Left ventricle myocardium superior (tissue), 1 donor: Measurements from ENCODE around the gene C1QTNF6. TPM values are rescaled to one million over a fixed set of nuclear protein-coding genes. Genes with fewer than 3 reads are reported as not detected.

Experiments used
- ATAC-seq: fragments of 200-7000 bp; cut with Tn5 transposase; one replicate; pipeline ENCODE4 v1.9.1; 2020; ENCODE audit warnings: mild to moderate bottlenecking, moderate library complexity
- DNase-seq: peaks from one replicate; pipeline ENCODE4 v3.0.0-alpha.2; 2020
- intact Hi-C: fragments of 100-400 bp; cut with micrococcal nuclease; formaldehyde crosslinking; loops from one replicate; pipeline ENCODE4 v1.11.0; 2022
- total RNA-seq: library from RNA; stranded (reverse); fragmentation: NEBNext Ultra II Directional; extraction: Animal tissue kit (Norgen Biotek cat#: 25700); gene quantifications from one replicate; pipeline ENCODE4 v1.2.1, GENCODE V29; 2021
- donor health status: DM: no; HTN: yes; CAD: no; lungs with severe emphysema.

Gene C1QTNF6
- total RNA-seq, 1 donor from 2014 or later = 1.1 TPM

- DNase-seq (peak; percentile 51), ATAC-seq (peak; percentile 1)
- intact Hi-C loops = loop anchor here (2.0 kb wide), 1 partner anchor 31 kb away; no protein-coding TSS in a partner anchor
Observed at GRCh38 chr22:37197451-37198257, 9.6 kb upstream of the C1QTNF6 start.

- peak; percentile 75 for ATAC-seq
- peak; percentile 93 for DNase-seq
- intact Hi-C loops = no loop called here
Observed at GRCh38 chr22:37196539-37197450, 8.7 kb upstream of the C1QTNF6 start.

- ATAC-seq = no peak
- intact Hi-C loops = no loop called here
- DNase-seq = no peak
Observed at GRCh38 chr22:37195921-37196320, 7.9 kb upstream of the C1QTNF6 start.

- DNase-seq = no peak
- intact Hi-C loops = no loop called here
- ATAC-seq = no peak
Observed at GRCh38 chr22:37194750-37195149, 6.7 kb upstream of the C1QTNF6 start.

- no peak for DNase-seq
- intact Hi-C loops = no loop called here
Observed at GRCh38 chr22:37193629-37194191, 5.7 kb upstream of the C1QTNF6 start.

GRCh38 chr22:37192741-37193140, 4.7 kb upstream of the C1QTNF6 start:
- no peak for ATAC-seq
- no peak for DNase-seq
- intact Hi-C loops = no loop called here

More at GRCh38 chr22:37193629-37194191, 5.7 kb upstream of the C1QTNF6 start:
- ATAC-seq = no peak

- ATAC-seq (no peak), DNase-seq (no peak)
- intact Hi-C loops = no loop called here
Observed at GRCh38 chr22:37192204-37192603, 4.2 kb upstream of the C1QTNF6 start.

GRCh38 chr22:37190262-37190780, 2.3 kb upstream of the C1QTNF6 start:
- intact Hi-C loops = no loop called here
- ATAC-seq (no peak), DNase-seq (no peak)

GRCh38 chr22:37188901-37189466, 937 bp upstream of the C1QTNF6 start:
- intact Hi-C loops = no loop called here
- DNase-seq (no peak), ATAC-seq (no peak)

GRCh38 chr22:37187552-37187890, 526 bp downstream of the C1QTNF6 start:
- ATAC-seq (peak; percentile 42), DNase-seq (no peak)
- intact Hi-C loops = no loop called here

- intact Hi-C loops = no loop called here
- ATAC-seq = no peak
- peak; percentile 25 for DNase-seq
Observed at GRCh38 chr22:37186997-37187522, 987 bp downstream of the C1QTNF6 start.

- ATAC-seq (peak; percentile 12), DNase-seq (peak; percentile 17)
- intact Hi-C loops = no loop called here
Observed at GRCh38 chr22:37186228-37186996, 1.6 kb downstream of the C1QTNF6 start.

GRCh38 chr22:37185646-37186227, 2.3 kb downstream of the C1QTNF6 start:
- ATAC-seq (no peak), DNase-seq (peak; percentile 23)
- intact Hi-C loops = no loop called here

- ATAC-seq (no peak), DNase-seq (peak; percentile 29)
- intact Hi-C loops = no loop called here
Observed at GRCh38 chr22:37184816-37185541, 3.1 kb downstream of the C1QTNF6 start.

GRCh38 chr22:37184380-37184755, 3.7 kb downstream of the C1QTNF6 start:
- ATAC-seq (no peak), DNase-seq (no peak)
- intact Hi-C loops = no loop called here

- intact Hi-C loops = no loop called here
- DNase-seq = peak; percentile 33
- ATAC-seq = no peak
Observed at GRCh38 chr22:37183432-37184379, 4.3 kb downstream of the C1QTNF6 start.

GRCh38 chr22:37182949-37183245, 5.2 kb downstream of the C1QTNF6 start:
- intact Hi-C loops = no loop called here
- no peak for ATAC-seq
- DNase-seq = peak; percentile 8
